MM.1S (cell line): ENCODE data around the gene ENDOU.

Experiments used
- DNase-seq: peaks from one replicate; pipeline ENCODE4 v3.0.0-alpha.2; 2015
- H2AFZ ChIP-seq: fragments of 300-600 bp; sonication (generic); 2 replicates; pipeline ENCODE4 v1.6.0; 2016; ENCODE audit warnings: antibody characterized with exemption, low read length
- H3F3A ChIP-seq: fragments of 300-600 bp; sonication (generic); 2 replicates; pipeline ENCODE4 v1.6.1; 2016; ENCODE audit warnings: mild to moderate bottlenecking, antibody characterized with exemption, low read length, moderate library complexity, mixed read lengths; ENCODE audit not compliant: insufficient read depth
- H3K27ac ChIP-seq: fragments of 300-600 bp; sonication (generic); 2 replicates; pipeline ENCODE4 v1.5.1; 2016; ENCODE audit warnings: mild to moderate bottlenecking, low read length
- H3K27me3 ChIP-seq: fragments of 300-600 bp; sonication (generic); replicated peaks from 2 replicates; pipeline ENCODE4 v1.6.0; 2016; ENCODE audit warnings: low read length; ENCODE audit not compliant: insufficient read depth
- H3K36me3 ChIP-seq: fragments of 300-600 bp; sonication (generic); replicated peaks from 2 replicates; pipeline ENCODE4 v1.6.1; 2016; ENCODE audit warnings: mild to moderate bottlenecking, low read length, mixed read lengths; ENCODE audit not compliant: insufficient read depth
- H3K4me1 ChIP-seq: fragments of 300-600 bp; sonication (generic); 2 replicates; pipeline ENCODE4 v1.6.1; 2016; ENCODE audit warnings: low read length, mixed read lengths
- H3K4me2 ChIP-seq: fragments of 300-600 bp; sonication (generic); 2 replicates; pipeline ENCODE4 v1.6.0; 2016; ENCODE audit warnings: low read depth, low read length
- H3K4me3 ChIP-seq: fragments of 300-600 bp; sonication (generic); 2 replicates; pipeline ENCODE4 v1.5.1; 2016; ENCODE audit warnings: low read length, mixed read lengths
- H3K79me2 ChIP-seq: fragments of 300-600 bp; sonication (generic); 2 replicates; pipeline ENCODE4 v1.6.1; 2016; ENCODE audit warnings: mixed run types, low read length, mixed read lengths
- H3K9ac ChIP-seq: fragments of 300-600 bp; sonication (generic); 2 replicates; pipeline ENCODE4 v1.6.1; 2016; ENCODE audit warnings: low read length, mixed read lengths
- H3K9me2 ChIP-seq: fragments of 300-600 bp; sonication (generic); replicated peaks from 2 replicates; pipeline ENCODE4 v1.6.1; 2016; ENCODE audit warnings: mild to moderate bottlenecking, low read length, mixed read lengths; ENCODE audit not compliant: insufficient read depth
- H3K9me3 ChIP-seq: fragments of 300-600 bp; sonication (generic); replicated peaks from 2 replicates; pipeline ENCODE4 v1.6.1; 2016; ENCODE audit warnings: mild to moderate bottlenecking, low read length, mixed read lengths; ENCODE audit not compliant: insufficient read depth
- H4K20me1 ChIP-seq: fragments of 300-600 bp; sonication (generic); 2 replicates; pipeline ENCODE4 v1.6.1; 2016; ENCODE audit warnings: mild to moderate bottlenecking, low read length, moderate library complexity, mixed read lengths; ENCODE audit not compliant: insufficient read depth
- CTCF ChIP-seq: fragments of 300-600 bp; sonication (generic); IDR thresholded peaks from 2 replicates; pipeline ENCODE4 v1.5.1; 2016; ENCODE audit warnings: antibody characterized with exemption, low read length, mixed read lengths
- EZH2 ChIP-seq: fragments of 300-600 bp; sonication (generic); optimal IDR thresholded peaks from 2 replicates; pipeline ENCODE3; 2017; ENCODE audit warnings: low read depth, mild to moderate bottlenecking, antibody characterized with exemption, low read length, mixed read lengths
- EZH2phosphoT487 ChIP-seq: fragments of 300-600 bp; sonication (generic); IDR thresholded peaks from 2 replicates; pipeline ENCODE4 v1.6.1; 2018; ENCODE audit warnings: antibody characterized with exemption, low read length

The ENDOU gene

GRCh38 chr12:47747596-47748506 is 22.6 kb upstream of the ENDOU start:
- TF ChIP-seq EZH2: no peak
- no peak for TF ChIP-seq EZH2phosphoT487
- no peak for TF ChIP-seq CTCF
- H3K4me3 ChIP-seq: no peak overlapping the region

GRCh38 chr12:47747126-47747525 is 21.8 kb upstream of the ENDOU start:
- Histone ChIP-seq H3K27ac (peak overlapping the region; percentile 23; the same call in 1 of the 2 replicates), H3K9me3 (no peaks in the 10 kb centered on the region), H3K27me3 (no peaks in the 10 kb centered on the region), H3K9ac (no peak overlapping the region), H3K4me2 (peak overlapping the region; percentile 18; the same call in 1 of the 2 replicates), H3K4me1 (peaks cover 19% of the 10 kb centered on the region), H3K36me3 (no peaks in the 10 kb centered on the region), H3K9me2 (no peaks in the 10 kb centered on the region), H2AFZ (no peak overlapping the region), H3K4me3 (no peak overlapping the region), H3K79me2 (no peaks in the 10 kb centered on the region), H3F3A (no peaks in the 10 kb centered on the region; the same call in 1 of the 2 replicates), H4K20me1 (no peaks in the 10 kb centered on the region)
- TF ChIP-seq EZH2phosphoT487 (no peak), CTCF (0 out of 2 replicates have a peak, but pooled peaks have one; percentile 4)
- peak; percentile 35 for DNase-seq

More at GRCh38 chr12:47747596-47748506, 22.6 kb upstream of the ENDOU start:
- Histone ChIP-seq H3K4me1 (peaks cover 19% of the 10 kb centered on the region), H3K27me3 (no peaks in the 10 kb centered on the region), H3K9me3 (no peaks in the 10 kb centered on the region), H4K20me1 (no peaks in the 10 kb centered on the region), H3K36me3 (no peaks in the 10 kb centered on the region), H2AFZ (no peak overlapping the region), H3F3A (no peaks in the 10 kb centered on the region; the same call in 1 of the 2 replicates), H3K4me2 (peak overlapping the region; percentile 18; the same call in 1 of the 2 replicates), H3K79me2 (no peaks in the 10 kb centered on the region), H3K9me2 (no peaks in the 10 kb centered on the region), H3K9ac (no peak overlapping the region), H3K27ac (peak overlapping the region; percentile 23; the same call in 1 of the 2 replicates)
- no peak for DNase-seq

GRCh38 chr12:47746523-47746922 is 21.2 kb upstream of the ENDOU start:
- Histone ChIP-seq H2AFZ (no peak overlapping the region), H3K4me2 (peak overlapping the region; percentile 18; the same call in 1 of the 2 replicates), H3K27ac (peak overlapping the region; percentile 23; the same call in 1 of the 2 replicates), H3K79me2 (no peaks in the 10 kb centered on the region), H3K9me2 (no peaks in the 10 kb centered on the region), H4K20me1 (no peaks in the 10 kb centered on the region), H3K4me1 (peaks cover 24% of the 10 kb centered on the region), H3K9ac (no peak overlapping the region), H3K27me3 (no peaks in the 10 kb centered on the region), H3K4me3 (no peak overlapping the region), H3F3A (peaks cover 5% of the 10 kb centered on the region; the same call in 1 of the 2 replicates), H3K36me3 (no peaks in the 10 kb centered on the region), H3K9me3 (no peaks in the 10 kb centered on the region)
- TF ChIP-seq EZH2: no peak
- no peak for TF ChIP-seq CTCF
- no peak for TF ChIP-seq EZH2phosphoT487
- DNase-seq: no peak
